Trophoblast cell (in vitro differentiated cells and primary cell): ENCODE results near the gene PXDN.

ENCODE experiments used
- DNase-seq, 2 donors: peaks; one replicate each; pipeline ENCODE4 v3.0.0-alpha.2; 2016
- H2AFZ ChIP-seq: 2 replicates; pipeline ENCODE4 v1.6.1; 2013; ENCODE audit warnings: low read length, moderate library complexity, mild to moderate bottlenecking; ENCODE audit not compliant: insufficient read depth, poor library complexity
- H2AK5ac ChIP-seq: 2 replicates; pipeline ENCODE4 v1.6.1; 2013; ENCODE audit warnings: mild to moderate bottlenecking, low read length
- H2BK120ac ChIP-seq: 2 replicates; pipeline ENCODE4 v1.6.1; 2013; ENCODE audit warnings: low read length, mild to moderate bottlenecking, moderate library complexity; ENCODE audit not compliant: insufficient read depth, poor library complexity
- H2BK12ac ChIP-seq: 2 replicates; pipeline ENCODE4 v1.6.1; 2013; ENCODE audit warnings: mild to moderate bottlenecking, low read length, moderate library complexity
- H2BK5ac ChIP-seq: 2 replicates; pipeline ENCODE4 v1.6.1; 2013; ENCODE audit warnings: low read length, low read depth, moderate library complexity, mild to moderate bottlenecking; ENCODE audit not compliant: poor library complexity
- H3K14ac ChIP-seq: 2 replicates; pipeline ENCODE4 v1.6.1; 2013; ENCODE audit warnings: mild to moderate bottlenecking, low read length
- H3K18ac ChIP-seq: 2 replicates; pipeline ENCODE4 v1.6.1; 2013; ENCODE audit warnings: mild to moderate bottlenecking, low read length
- H3K23ac ChIP-seq: 2 replicates; pipeline ENCODE4 v1.6.1; 2013; ENCODE audit warnings: low read length
- H3K27ac ChIP-seq: 2 replicates; pipeline ENCODE4 v1.5.1; 2013; ENCODE audit warnings: low read depth, mild to moderate bottlenecking, inconsistent platforms, low read length, moderate library complexity
- H3K27me3 ChIP-seq: 2 replicates; pipeline ENCODE4 v1.6.1; 2013; ENCODE audit warnings: inconsistent platforms, mild to moderate bottlenecking, low read length, moderate library complexity; ENCODE audit not compliant: insufficient read depth
- H3K36me3 ChIP-seq, 2 experiments: 1 replicate in 1 of 2; 2 replicates in 1 of 2; pipeline ENCODE4 v1.6.1; 2013; ENCODE audit warnings: low read length in 2 of 2, mild to moderate bottlenecking in 2 of 2, moderate library complexity in 1 of 2; ENCODE audit not compliant: insufficient read depth in 2 of 2, control insufficient read depth in 1 of 2
- H3K4ac ChIP-seq: 2 replicates; pipeline ENCODE4 v1.6.1; 2013; ENCODE audit warnings: low read depth, mild to moderate bottlenecking, low read length, moderate library complexity
- H3K4me1 ChIP-seq, 2 experiments: 1 replicate in 1 of 2; 2 replicates in 1 of 2; pipeline ENCODE4 v1.6.1; 2013; ENCODE audit warnings: low read length in 2 of 2, mild to moderate bottlenecking in 2 of 2, moderate library complexity in 1 of 2; ENCODE audit not compliant: insufficient read depth in 2 of 2, control insufficient read depth in 1 of 2
- H3K4me2 ChIP-seq: 2 replicates; pipeline ENCODE4 v1.6.1; 2013; ENCODE audit warnings: inconsistent platforms, mild to moderate bottlenecking, low read length, moderate library complexity
- H3K4me3 ChIP-seq: 2 replicates; pipeline ENCODE4 v1.5.1; 2013; ENCODE audit warnings: mild to moderate bottlenecking, low read depth, low read length, inconsistent platforms
- H3K79me1 ChIP-seq: one replicate; pipeline ENCODE4 v1.6.1; 2013; ENCODE audit warnings: low read length
- H3K79me2 ChIP-seq: 2 replicates; pipeline ENCODE4 v1.6.1; 2013; ENCODE audit warnings: low read length, mild to moderate bottlenecking; ENCODE audit not compliant: control insufficient read depth, insufficient read depth, poor library complexity
- H3K9ac ChIP-seq: 2 replicates; pipeline ENCODE4 v1.6.1; 2013; ENCODE audit warnings: mild to moderate bottlenecking, low read length
- H3K9me3 ChIP-seq: 2 replicates; pipeline ENCODE4 v1.6.1; 2013; ENCODE audit warnings: low read depth, mild to moderate bottlenecking, control low read depth, inconsistent platforms, low read length; ENCODE audit not compliant: insufficient read depth
- H4K12ac ChIP-seq: 2 replicates; pipeline ENCODE4 v1.6.1; 2013; ENCODE audit warnings: low read depth, mild to moderate bottlenecking, low read length, moderate library complexity
- H4K8ac ChIP-seq: 2 replicates; pipeline ENCODE4 v1.6.1; 2013; ENCODE audit warnings: low read depth, mild to moderate bottlenecking, low read length, moderate library complexity
- H4K91ac ChIP-seq: one replicate; pipeline ENCODE4 v1.6.1; 2013; ENCODE audit warnings: low read depth, mild to moderate bottlenecking, low read length, moderate library complexity
- WGBS: extraction: QIAGEN DNeasy Blood & Tissue Kit; methylation state at CpG from one replicate; pipeline ENCODE4 v1.1.7; 2013; ENCODE audit warnings: missing lambda C conversion rate; ENCODE audit not compliant: insufficient read length, insufficient coverage; ENCODE audit errors: extremely low coverage; 5-methylcytosine and 5-hydroxymethylcytosine counted together

The PXDN gene

DNA sequence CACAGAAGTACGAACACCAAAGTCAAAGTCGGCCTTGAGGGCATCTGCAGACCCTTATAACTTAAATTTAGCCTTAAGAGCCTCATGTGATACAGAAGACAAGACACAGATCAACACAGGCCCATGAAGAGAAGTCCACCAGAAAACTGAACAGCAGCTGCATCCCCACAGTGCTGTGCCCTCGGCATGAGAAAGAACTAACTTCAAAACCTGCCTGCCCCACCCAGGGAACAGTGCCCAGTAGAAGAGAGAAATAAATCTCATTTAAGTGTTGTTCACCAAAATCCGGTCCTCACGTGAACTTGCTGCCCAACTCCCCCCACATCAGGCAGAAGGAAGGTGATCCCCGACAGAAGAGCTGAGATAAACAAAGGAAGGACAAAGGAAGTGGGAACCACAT lies 73.7 kb downstream of the PXDN start:
- Histone ChIP-seq H4K8ac (no peak overlapping the region), H2BK5ac (no peak overlapping the region), H2BK120ac (no peak overlapping the region), H3K4ac (no peak overlapping the region), H3K4me1 (no peaks in the 10 kb centered on the region), H2AFZ (no peak overlapping the region), H3K9me3 (no peaks in the 10 kb centered on the region), H3K4me2 (no peak overlapping the region), H3K79me1 (no peaks in the 10 kb centered on the region), H2BK12ac (no peak overlapping the region), H3K18ac (no peak overlapping the region), H4K91ac (no peak overlapping the region), H4K12ac (no peak overlapping the region), H3K36me3 (peaks cover 38 to 48% of the 10 kb centered on the region in 2 experiments), H3K4me3 (no peak overlapping the region), H3K27ac (no peak overlapping the region), H3K23ac (no peak overlapping the region), H3K9ac (no peak overlapping the region), H3K27me3 (no peaks in the 10 kb centered on the region), H3K79me2 (no peaks in the 10 kb centered on the region), H2AK5ac (no peak overlapping the region), H3K14ac (no peak overlapping the region)
- WGBS: no CpG with 5 or more reads among the region's 6 CpGs
- no peak for DNase-seq

DNA sequence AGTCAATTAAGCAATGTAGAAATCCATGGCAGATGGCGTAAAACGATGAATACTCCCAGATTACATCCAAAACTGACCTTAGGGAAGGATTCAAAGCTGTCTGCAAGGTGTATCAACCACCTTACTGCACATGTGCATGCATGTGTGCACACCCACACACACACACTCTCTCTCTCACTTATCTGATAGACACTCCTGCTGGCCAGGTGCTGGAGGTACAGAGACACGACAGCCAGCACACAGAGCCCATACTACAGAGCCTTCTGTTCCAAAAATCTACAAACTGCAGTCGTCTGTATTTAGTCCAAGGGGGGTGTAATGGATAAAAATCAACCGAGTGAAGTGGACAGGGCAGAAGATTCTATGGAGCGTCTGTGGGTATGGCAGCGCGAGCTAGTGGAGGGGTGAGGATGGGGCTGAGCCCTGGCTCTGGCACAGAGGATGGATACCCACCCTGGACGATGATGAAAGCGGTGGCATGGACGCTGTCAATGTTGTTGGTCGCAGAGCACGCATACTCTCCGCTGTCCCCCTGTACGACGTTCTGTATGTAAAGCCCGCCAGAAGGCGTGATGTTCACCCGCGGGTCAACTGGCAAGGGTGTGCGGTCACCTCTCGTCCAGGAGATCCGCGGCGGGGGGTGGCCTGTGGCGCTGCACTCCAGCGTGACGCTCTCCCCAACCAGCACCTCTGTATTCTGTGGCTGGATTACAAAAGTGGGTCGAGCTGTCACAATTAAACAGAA lies 78.4 kb downstream of the PXDN start:
- Histone ChIP-seq H3K23ac (no peak overlapping the region), H3K27me3 (no peaks in the 10 kb centered on the region), H4K91ac (no peak overlapping the region), H2AFZ (no peak overlapping the region), H3K79me1 (no peaks in the 10 kb centered on the region), H3K27ac (no peak overlapping the region), H3K4me2 (no peak overlapping the region), H3K4me1 (peaks cover 4 to 5% of the 10 kb centered on the region in 2 experiments), H3K14ac (no peak overlapping the region), H2BK120ac (no peak overlapping the region), H3K4ac (no peak overlapping the region), H3K79me2 (no peaks in the 10 kb centered on the region), H3K18ac (no peak overlapping the region), H3K9me3 (peaks cover 2% of the 10 kb centered on the region), H3K9ac (no peak overlapping the region), H3K4me3 (no peak overlapping the region), H3K36me3 (peaks cover 47 to 53% of the 10 kb centered on the region in 2 experiments), H4K12ac (no peak overlapping the region), H2AK5ac (no peak overlapping the region), H2BK5ac (no peak overlapping the region), H4K8ac (no peak overlapping the region), H2BK12ac (no peak overlapping the region)
- no peak for DNase-seq
- WGBS: no CpG with 5 or more reads among the region's 29 CpGs

DNA sequence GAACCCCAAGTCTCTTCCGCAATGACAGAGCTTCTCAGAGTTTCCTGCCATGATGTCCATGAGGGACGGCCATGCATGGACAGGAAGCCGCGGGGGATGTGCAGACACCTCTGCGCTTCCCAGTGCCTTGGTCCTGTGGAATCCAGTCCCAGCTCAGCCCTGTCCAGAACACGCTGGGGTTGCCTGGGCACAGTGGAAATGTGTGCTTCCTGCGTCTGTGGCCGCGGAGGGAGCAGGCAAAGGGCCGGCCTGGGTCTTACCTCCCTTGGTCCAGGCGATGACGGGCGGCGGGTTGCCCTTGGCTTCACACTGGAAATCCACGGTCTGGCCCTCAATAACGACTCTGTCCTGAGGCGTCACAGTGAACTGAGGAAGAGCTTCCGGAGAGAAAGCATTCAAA lies 79.6 kb downstream of the PXDN start:
- no peak overlapping the region for H3K14ac ChIP-seq
- H3K27ac ChIP-seq: no peak overlapping the region
- H3K23ac ChIP-seq: no peak overlapping the region
- H3K4ac ChIP-seq: no peak overlapping the region
- no peak overlapping the region for H2BK120ac ChIP-seq
- H2BK5ac ChIP-seq: no peak overlapping the region
- no peak overlapping the region for H4K12ac ChIP-seq
- no peak overlapping the region for H2AK5ac ChIP-seq
- H3K4me3 ChIP-seq: no peak overlapping the region
- H2BK12ac ChIP-seq: no peak overlapping the region
- H3K79me1 ChIP-seq: no peaks in the 10 kb centered on the region
- no peak overlapping the region for H2AFZ ChIP-seq
- H3K18ac ChIP-seq: no peak overlapping the region
- H3K79me2 ChIP-seq: no peaks in the 10 kb centered on the region
- DNase-seq: no peak
- no peak overlapping the region for H4K91ac ChIP-seq
- peaks cover 2% of the 10 kb centered on the region for H3K9me3 ChIP-seq
- peaks cover 4 to 5% of the 10 kb centered on the region in 2 experiments for H3K4me1 ChIP-seq
- no peaks in the 10 kb centered on the region for H3K27me3 ChIP-seq
- no CpG with 5 or more reads among the region's 18 CpGs for WGBS
- H3K9ac ChIP-seq: no peak overlapping the region
- no peak overlapping the region for H4K8ac ChIP-seq
- H3K36me3 ChIP-seq: peaks cover 57 to 62% of the 10 kb centered on the region in 2 experiments
- H3K4me2 ChIP-seq: no peak overlapping the region

DNA sequence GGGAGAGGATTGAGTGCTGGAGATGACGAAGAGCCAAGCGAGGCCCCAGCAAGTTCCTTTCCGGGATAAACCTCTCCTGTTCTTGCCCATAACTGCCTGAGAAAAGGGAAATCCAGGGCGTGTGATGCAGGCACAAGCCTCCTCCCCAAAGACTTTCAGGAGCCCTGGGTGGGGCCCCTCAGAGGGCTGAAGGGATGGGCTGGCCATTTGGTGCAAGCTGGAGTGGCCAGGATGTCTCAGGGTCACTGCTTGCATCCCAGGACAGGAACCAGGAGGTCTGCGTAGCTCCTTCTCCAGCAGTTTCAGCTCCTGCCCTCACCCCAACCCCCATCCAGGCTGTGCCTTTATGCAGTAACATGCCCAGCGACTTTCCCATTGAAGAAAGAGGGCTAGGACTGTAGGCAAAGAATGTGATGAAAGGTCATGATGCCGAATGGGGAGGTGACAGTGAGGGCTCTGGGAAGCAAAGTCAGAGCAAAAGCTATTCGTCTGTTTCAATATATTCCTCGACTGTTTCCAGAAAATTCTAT lies 80.2 kb downstream of the PXDN start:
- Histone ChIP-seq H3K27ac (no peak overlapping the region), H3K79me2 (no peaks in the 10 kb centered on the region), H3K4me1 (peaks cover 4 to 5% of the 10 kb centered on the region in 2 experiments), H3K14ac (no peak overlapping the region), H2BK12ac (no peak overlapping the region), H4K91ac (no peak overlapping the region), H3K27me3 (no peaks in the 10 kb centered on the region), H3K4ac (no peak overlapping the region), H2BK5ac (no peak overlapping the region), H3K4me2 (no peak overlapping the region), H3K18ac (no peak overlapping the region), H4K12ac (no peak overlapping the region), H3K36me3 (peaks cover 56 to 60% of the 10 kb centered on the region in 2 experiments), H3K9me3 (peaks cover 2% of the 10 kb centered on the region), H3K4me3 (no peak overlapping the region), H4K8ac (no peak overlapping the region), H3K79me1 (no peaks in the 10 kb centered on the region), H2BK120ac (no peak overlapping the region), H3K9ac (no peak overlapping the region), H3K23ac (no peak overlapping the region), H2AK5ac (no peak overlapping the region), H2AFZ (no peak overlapping the region)
- no peak for DNase-seq
- WGBS: no CpG with 5 or more reads among the region's 9 CpGs
